Measurements from ENCODE around the gene SIX2. TPM values are rescaled to one million over a fixed set of nuclear protein-coding genes. Genes with fewer than 3 reads are reported as not detected.

SIX2 gene
- total and polyA plus RNA-seq, 2 donors (not counting 1 experiment from before 2014, with no cell fraction given), result 0.03 TPM; not detected in 1

DNA sequence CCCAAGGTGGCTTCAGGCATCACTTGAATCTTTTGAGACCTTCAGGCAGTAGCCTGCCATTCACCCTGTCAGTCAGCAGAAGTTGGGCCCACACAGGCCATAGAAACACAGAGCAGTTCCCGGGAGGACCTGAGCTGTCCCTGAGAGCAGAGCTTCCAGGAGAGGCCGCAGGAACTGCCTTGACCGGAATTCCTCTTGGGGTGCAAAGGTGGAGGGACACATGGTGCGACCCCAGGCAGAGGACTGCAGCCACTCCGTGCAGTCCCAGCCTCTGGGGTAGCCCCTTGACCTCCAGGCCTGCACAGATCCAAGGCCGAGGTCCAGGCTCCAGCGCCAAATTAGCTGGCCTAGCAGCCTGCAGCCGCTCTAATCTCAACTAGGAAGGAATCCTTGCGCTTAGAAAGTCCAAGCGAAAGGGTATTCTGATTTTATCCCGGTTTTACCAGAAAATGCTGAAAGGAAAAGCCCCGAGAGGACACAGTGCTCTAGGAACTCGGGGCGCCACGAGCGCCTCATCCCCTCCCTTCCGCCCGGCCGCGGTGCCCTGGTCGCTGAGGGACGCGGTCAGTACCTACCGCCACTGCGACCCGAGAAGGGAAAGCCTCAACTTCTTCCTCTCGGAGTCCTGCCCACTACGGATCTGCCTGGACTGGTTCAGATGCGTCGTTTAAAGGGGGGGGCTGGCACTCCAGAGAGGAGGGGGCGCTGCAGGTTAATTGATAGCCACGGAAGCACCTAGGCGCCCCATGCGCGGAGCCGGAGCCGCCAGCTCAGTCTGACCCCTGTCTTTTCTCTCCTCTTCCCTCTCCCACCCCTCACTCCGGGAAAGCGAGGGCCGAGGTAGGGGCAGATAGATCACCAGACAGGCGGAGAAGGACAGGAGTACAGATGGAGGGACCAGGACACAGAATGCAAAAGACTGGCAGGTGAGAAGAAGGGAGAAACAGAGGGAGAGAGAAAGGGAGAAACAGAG is 5.4 kb downstream of the SIX2 start:
- H3K27me3 ChIP-seq (ENCODE audit: control insufficient read depth, insufficient read depth, low read length), result peaks cover 100% of the 10 kb centered on the region
- no peaks in the 10 kb centered on the region for H3K79me2 ChIP-seq (ENCODE audit: control insufficient read depth, insufficient read depth, low read length)
- H3K27ac ChIP-seq (ENCODE audit: insufficient read depth, low read length), result no peak overlapping the region
- no peaks in the 10 kb centered on the region for H3K9me3 ChIP-seq (ENCODE audit: control insufficient read depth, insufficient read depth, low read depth, low read length)
- no peak overlapping the region for H3K9ac ChIP-seq (ENCODE audit: insufficient read depth, low read length)
- H4K20me1 ChIP-seq (ENCODE audit: control insufficient read depth, extremely low read depth, insufficient read depth, low read length), result no peaks in the 10 kb centered on the region
- no peak for DNase-seq (ENCODE audit: low read depth in 2 of 2)
- no peaks in the 10 kb centered on the region for H3K4me1 ChIP-seq (ENCODE audit: control insufficient read depth, extremely low read depth, insufficient read depth, low read length)
- no peak for TF ChIP-seq EZH2 (IDR thresholded peaks at IDR 0.05; ENCODE audit: low read length, missing control alignments)
- TF ChIP-seq, protein P1, sequence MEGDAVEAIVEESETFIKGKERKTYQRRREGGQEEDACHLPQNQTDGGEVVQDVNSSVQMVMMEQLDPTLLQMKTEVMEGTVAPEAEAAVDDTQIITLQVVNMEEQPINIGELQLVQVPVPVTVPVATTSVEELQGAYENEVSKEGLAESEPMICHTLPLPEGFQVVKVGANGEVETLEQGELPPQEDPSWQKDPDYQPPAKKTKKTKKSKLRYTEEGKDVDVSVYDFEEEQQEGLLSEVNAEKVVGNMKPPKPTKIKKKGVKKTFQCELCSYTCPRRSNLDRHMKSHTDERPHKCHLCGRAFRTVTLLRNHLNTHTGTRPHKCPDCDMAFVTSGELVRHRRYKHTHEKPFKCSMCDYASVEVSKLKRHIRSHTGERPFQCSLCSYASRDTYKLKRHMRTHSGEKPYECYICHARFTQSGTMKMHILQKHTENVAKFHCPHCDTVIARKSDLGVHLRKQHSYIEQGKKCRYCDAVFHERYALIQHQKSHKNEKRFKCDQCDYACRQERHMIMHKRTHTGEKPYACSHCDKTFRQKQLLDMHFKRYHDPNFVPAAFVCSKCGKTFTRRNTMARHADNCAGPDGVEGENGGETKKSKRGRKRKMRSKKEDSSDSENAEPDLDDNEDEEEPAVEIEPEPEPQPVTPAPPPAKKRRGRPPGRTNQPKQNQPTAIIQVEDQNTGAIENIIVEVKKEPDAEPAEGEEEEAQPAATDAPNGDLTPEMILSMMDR (conservative IDR thresholded peaks at IDR 0.05 in 1 of 2, IDR thresholded peaks at IDR 0.05 in 1 of 2; ENCODE audit: low read depth in 1 of 2, low read length in 2 of 2), result no peak
- H3K36me3 ChIP-seq (ENCODE audit: control insufficient read depth, insufficient read depth, low read length), result no peaks in the 10 kb centered on the region
- no peak overlapping the region for H2AFZ ChIP-seq (ENCODE audit: low read length)
- H3K4me2 ChIP-seq (ENCODE audit: extremely low read depth, insufficient read depth, low read length), result peak overlapping the region; percentile 35
- H3K4me3 ChIP-seq (replicated peaks in 1 of 4; ENCODE audit: control extremely low read depth in 1 of 4, insufficient read depth in 1 of 4, low read depth in 3 of 4, low read length in 4 of 4), result peak overlapping the region in 1 of 4 experiments; percentile 47

DNA sequence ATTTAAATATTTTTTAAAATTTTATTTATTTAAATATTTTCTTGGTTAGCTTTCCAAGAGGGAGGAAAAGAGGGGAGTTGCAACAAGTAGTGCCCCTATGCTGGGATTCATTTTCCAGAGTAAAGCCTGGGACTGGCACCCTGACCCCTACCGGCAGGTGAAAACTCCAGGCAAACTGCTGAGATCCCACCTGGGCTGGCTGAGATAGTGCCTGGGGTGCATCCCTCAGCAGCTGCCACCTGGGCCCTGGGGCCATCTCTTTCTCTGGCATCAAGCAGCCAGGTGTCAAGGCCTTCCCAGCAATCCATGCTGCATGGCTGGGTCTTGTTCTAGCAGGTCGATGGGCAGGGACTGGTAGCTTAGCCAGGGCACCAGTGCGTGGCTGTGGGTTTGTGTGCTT is 6.6 kb downstream of the SIX2 start:
- Histone ChIP-seq H3K79me2 (ENCODE audit: control insufficient read depth, insufficient read depth, low read length) (no peaks in the 10 kb centered on the region), H3K27me3 (ENCODE audit: control insufficient read depth, insufficient read depth, low read length) (peaks cover 92% of the 10 kb centered on the region), H2AFZ (ENCODE audit: low read length) (no peak overlapping the region), H3K4me3 (replicated peaks in 1 of 4; ENCODE audit: control extremely low read depth in 1 of 4, insufficient read depth in 1 of 4, low read depth in 3 of 4, low read length in 4 of 4) (no peak overlapping the region), H4K20me1 (ENCODE audit: control insufficient read depth, extremely low read depth, insufficient read depth, low read length) (no peaks in the 10 kb centered on the region), H3K4me2 (ENCODE audit: extremely low read depth, insufficient read depth, low read length) (no peak overlapping the region), H3K27ac (ENCODE audit: insufficient read depth, low read length) (no peak overlapping the region), H3K4me1 (ENCODE audit: control insufficient read depth, extremely low read depth, insufficient read depth, low read length) (no peaks in the 10 kb centered on the region), H3K9ac (ENCODE audit: insufficient read depth, low read length) (no peak overlapping the region), H3K9me3 (ENCODE audit: control insufficient read depth, insufficient read depth, low read depth, low read length) (no peaks in the 10 kb centered on the region), H3K36me3 (ENCODE audit: control insufficient read depth, insufficient read depth, low read length) (no peaks in the 10 kb centered on the region)
- no peak for DNase-seq (ENCODE audit: low read depth in 2 of 2)
- peak; percentile 3 for TF ChIP-seq EZH2 (IDR thresholded peaks at IDR 0.05; ENCODE audit: low read length, missing control alignments)
- TF ChIP-seq, protein P1 (conservative IDR thresholded peaks at IDR 0.05 in 1 of 2, IDR thresholded peaks at IDR 0.05 in 1 of 2; ENCODE audit: low read depth in 1 of 2, low read length in 2 of 2), result no peak

DNA sequence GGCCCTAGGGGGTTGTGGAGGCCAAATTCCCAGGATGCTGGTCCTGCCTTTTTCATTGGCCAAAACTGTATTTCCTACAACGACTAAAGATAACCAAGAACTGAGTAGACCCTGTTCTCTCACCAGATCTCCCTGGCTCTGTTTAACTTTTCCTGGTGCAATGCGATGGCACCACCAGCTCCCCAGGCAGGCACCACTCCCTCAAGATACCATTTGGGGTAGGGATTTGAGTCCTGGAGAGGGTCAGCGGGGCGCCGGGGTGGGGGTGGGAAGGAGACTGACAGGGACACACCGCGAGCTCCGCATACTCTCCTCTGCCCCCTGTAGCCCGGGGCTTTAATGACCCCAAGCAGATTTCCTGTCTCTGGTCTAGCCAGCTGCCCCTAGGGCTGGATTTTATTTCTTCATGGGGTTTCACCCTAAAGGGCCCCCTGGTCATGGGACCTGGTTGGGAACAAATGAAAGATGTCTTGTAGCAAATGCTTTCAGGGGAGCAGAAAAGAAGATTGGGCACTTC is 7.3 kb downstream of the SIX2 start:
- Histone ChIP-seq H3K4me2 (ENCODE audit: extremely low read depth, insufficient read depth, low read length) (no peak overlapping the region), H3K36me3 (ENCODE audit: control insufficient read depth, insufficient read depth, low read length) (no peaks in the 10 kb centered on the region), H3K27me3 (ENCODE audit: control insufficient read depth, insufficient read depth, low read length) (peaks cover 87% of the 10 kb centered on the region), H2AFZ (ENCODE audit: low read length) (no peak overlapping the region), H3K4me3 (replicated peaks in 1 of 4; ENCODE audit: control extremely low read depth in 1 of 4, insufficient read depth in 1 of 4, low read depth in 3 of 4, low read length in 4 of 4) (no peak overlapping the region), H3K9ac (ENCODE audit: insufficient read depth, low read length) (no peak overlapping the region), H3K27ac (ENCODE audit: insufficient read depth, low read length) (no peak overlapping the region), H3K79me2 (ENCODE audit: control insufficient read depth, insufficient read depth, low read length) (no peaks in the 10 kb centered on the region), H3K4me1 (ENCODE audit: control insufficient read depth, extremely low read depth, insufficient read depth, low read length) (no peaks in the 10 kb centered on the region), H4K20me1 (ENCODE audit: control insufficient read depth, extremely low read depth, insufficient read depth, low read length) (no peaks in the 10 kb centered on the region), H3K9me3 (ENCODE audit: control insufficient read depth, insufficient read depth, low read depth, low read length) (no peaks in the 10 kb centered on the region)
- TF ChIP-seq, protein P1 (conservative IDR thresholded peaks at IDR 0.05 in 1 of 2, IDR thresholded peaks at IDR 0.05 in 1 of 2; ENCODE audit: low read depth in 1 of 2, low read length in 2 of 2), result no peak
- no peak for DNase-seq (ENCODE audit: low read depth in 2 of 2)
